Adrenal gland (tissue), 12 donors: ENCODE data around the gene TPGS1. TPM values are rescaled to one million over a fixed set of nuclear protein-coding genes. Genes with fewer than 3 reads are reported as not detected.
"Not testable (repeated sequence)": the region's sequence is repeated elsewhere in the genome, so short reads cannot be mapped to it uniquely, and the experiment has no call there.

Experiments
- DNase-seq, 7 donors: peaks; one replicate each; pipeline ENCODE4 v3.0.0-alpha.2; 2019 to 2020
- H3K27ac ChIP-seq, 5 donors: fragments of 200-600 bp; sonication (generic) in 4 of 5; 1 replicate in 3 of 5; 2 replicates in 2 of 5; pipeline versions ENCODE4 v1.5.1 to v1.8.0; 2016 to 2020; ENCODE audit warnings: mild to moderate bottlenecking in 1 of 5
- H3K27me3 ChIP-seq: fragments of 200-600 bp; 2 replicates; pipeline ENCODE4 v1.8.0; 2021
- H3K36me3 ChIP-seq, 2 donors: fragments of 200-600 bp; replicated peaks in 1 of 2; 1 replicate in 1 of 2; 2 replicates in 1 of 2; pipeline versions ENCODE4 v1.5.1 to v1.8.0; 2018 to 2022
- H3K4me1 ChIP-seq, 2 donors: fragments of 200-600 bp; replicated peaks in 1 of 2; 1 replicate in 1 of 2; 2 replicates in 1 of 2; pipeline versions ENCODE4 v1.5.1 to v1.8.0; 2018 to 2021
- H3K4me3 ChIP-seq, 4 donors: fragments of 200-600 bp; sonication (generic) in 3 of 4; one replicate each; pipeline ENCODE4 v1.5.1; 2016 to 2018
- H3K9me3 ChIP-seq, 3 donors: fragments of 200-600 bp; sonication (generic) in 1 of 3; replicated peaks in 1 of 3; 1 replicate in 2 of 3; 2 replicates in 1 of 3; pipeline versions ENCODE4 v1.5.1 to v1.8.0; 2016 to 2021
- POLR2A ChIP-seq, 2 donors: fragments of 450-650 bp; IDR thresholded peaks; one replicate each; pipeline ENCODE4 v1.6.1; 2017; ENCODE audit warnings: antibody characterized with exemption in 2 of 2, mild to moderate bottlenecking in 2 of 2, moderate library complexity in 1 of 2
- WGBS, 4 donors: extraction: QIAGEN DNeasy Blood & Tissue Kit in 2 of 4; methylation state at CpG; one replicate each; pipeline versions ENCODE4 v1.1.5 to v1.1.7; 2013 to 2017; 5-methylcytosine and 5-hydroxymethylcytosine counted together
- intact Hi-C, 2 donors: fragments of 100-400 bp; cut with DNase I; formaldehyde crosslinking; loops; one replicate each; pipeline versions ENCODE4 v1.14.1 to v1.15.0; 2022 to 2023
- polyA plus RNA-seq, 3 donors: library from polyadenylated mRNA; stranded (reverse); fragments of 200-250 nt in 2 of 3; fragments of 350-450 nt in 1 of 3; fragmentation: Illumina TruSeq in 1 of 3; extraction: RNeasy Lipid Tissue Mini Kit (QIAGEN cat#74804) in 1 of 3; gene quantifications; one replicate each; pipeline ENCODE4 v1.2.3, GENCODE V29; 2013 to 2014
- total RNA-seq, 9 donors: library from RNA; depleted of rRNA in 4 of 9; stranded (reverse); fragments of >200 nt in 4 of 9; fragments of 120-200 nt in 1 of 9; fragmentation: NEBNext Ultra II Directional in 1 of 9; extraction: Animal tissue kit (Norgen Biotek cat#: 25700) in 1 of 9; gene quantifications; one replicate each; pipeline versions ENCODE4 v1.1.0 to v1.2.4, GENCODE V29; 2013 to 2023
- TF ChIP-seq, protein P1 (sequence below), 6 experiments: fragments of 450-650 bp in 4 of 6; fragments of 200-600 bp in 2 of 6; sonication (generic) in 1 of 6; IDR thresholded peaks; 1 replicate in 5 of 6; 2 replicates in 1 of 6; pipeline versions ENCODE4 v1.5.1 to v1.8.0; 2016 to 2021; ENCODE audit warnings: antibody characterized with exemption in 6 of 6, mild to moderate bottlenecking in 2 of 6, moderate library complexity in 1 of 6
- donor health status: healthy with polysubstance abuse.
- donor health status: Bipolar disorder and iron deficiency.
- donor health status: DM: yes; HTN: yes; CAD: no.
- donor health status: DM: no; HTN: no; CAD: no.
- donor health status: DM: no; HTN: no; CAD: no.
- donor health status: DM: yes; HTN: yes; CAD: no.

The TPGS1 gene
- total and polyA plus RNA-seq, 12 donors = 0.07 to 123 (median 36.7) TPM

- peaks cover 0 to 6% of the 10 kb centered on the region in 2 donors for H3K4me1 ChIP-seq
- H3K36me3 ChIP-seq = no peaks in the 10 kb centered on the region
- no peaks in the 10 kb centered on the region for H3K9me3 ChIP-seq
- H3K27ac ChIP-seq = peak overlapping the region in 2 of 5 donors; percentile 30 to 52
- no peak for TF ChIP-seq POLR2A (IDR thresholded peaks at IDR 0.05)
- TF ChIP-seq, protein P1, sequence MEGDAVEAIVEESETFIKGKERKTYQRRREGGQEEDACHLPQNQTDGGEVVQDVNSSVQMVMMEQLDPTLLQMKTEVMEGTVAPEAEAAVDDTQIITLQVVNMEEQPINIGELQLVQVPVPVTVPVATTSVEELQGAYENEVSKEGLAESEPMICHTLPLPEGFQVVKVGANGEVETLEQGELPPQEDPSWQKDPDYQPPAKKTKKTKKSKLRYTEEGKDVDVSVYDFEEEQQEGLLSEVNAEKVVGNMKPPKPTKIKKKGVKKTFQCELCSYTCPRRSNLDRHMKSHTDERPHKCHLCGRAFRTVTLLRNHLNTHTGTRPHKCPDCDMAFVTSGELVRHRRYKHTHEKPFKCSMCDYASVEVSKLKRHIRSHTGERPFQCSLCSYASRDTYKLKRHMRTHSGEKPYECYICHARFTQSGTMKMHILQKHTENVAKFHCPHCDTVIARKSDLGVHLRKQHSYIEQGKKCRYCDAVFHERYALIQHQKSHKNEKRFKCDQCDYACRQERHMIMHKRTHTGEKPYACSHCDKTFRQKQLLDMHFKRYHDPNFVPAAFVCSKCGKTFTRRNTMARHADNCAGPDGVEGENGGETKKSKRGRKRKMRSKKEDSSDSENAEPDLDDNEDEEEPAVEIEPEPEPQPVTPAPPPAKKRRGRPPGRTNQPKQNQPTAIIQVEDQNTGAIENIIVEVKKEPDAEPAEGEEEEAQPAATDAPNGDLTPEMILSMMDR (IDR thresholded peaks at IDR 0.05) = peak; percentile 32 to 78 (median 66)
- H3K4me3 ChIP-seq = peak overlapping the region in 1 of 4 donors; percentile 21
- peak; percentile 78 to 93 (median 85) for DNase-seq
- intact Hi-C loops = no loop called here
- no peaks in the 10 kb centered on the region for H3K27me3 ChIP-seq
- WGBS, 4 donors = 23 to 30% (median 28%) methylated on average over 26 to 36 of the region's 36 CpGs
Observed at GRCh38 chr19:480016-480855, 27.1 kb upstream of the TPGS1 start.

DNA sequence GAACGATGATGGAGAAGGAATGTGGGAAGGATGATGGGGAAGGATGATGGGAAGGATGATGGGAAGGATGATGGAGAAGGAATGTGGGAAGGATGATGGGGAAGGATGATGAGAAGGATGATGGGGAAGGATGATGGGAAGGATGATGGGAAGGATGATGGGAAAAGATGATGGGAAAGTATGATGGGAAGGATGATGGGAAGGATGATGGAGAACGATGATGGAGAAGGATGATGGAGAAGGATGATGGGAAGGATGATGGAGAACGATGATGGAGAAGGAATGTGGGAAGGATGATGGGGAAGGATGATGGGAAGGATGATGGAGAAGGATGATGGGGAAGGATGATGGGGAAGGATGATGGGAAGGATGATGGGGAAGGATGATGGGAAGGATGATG lies 26.2 kb upstream of the TPGS1 start:
- H3K4me3 ChIP-seq, H3K27me3 ChIP-seq, intact Hi-C loops, DNase-seq, H3K27ac ChIP-seq, H3K4me1 ChIP-seq, H3K9me3 ChIP-seq, H3K36me3 ChIP-seq: not testable (repeated sequence)
- 88 to 99% (median 97%) methylated on average over 3 of the region's 3 CpGs for WGBS, 4 donors

GRCh38 chr19:482186-483041 lies 24.9 kb upstream of the TPGS1 start:
- no peak for TF ChIP-seq POLR2A (IDR thresholded peaks at IDR 0.05)
- TF ChIP-seq, protein P1 (IDR thresholded peaks at IDR 0.05) = peak in 1 of 6 experiments; percentile 16
- no peaks in the 10 kb centered on the region for H3K36me3 ChIP-seq
- H3K4me1 ChIP-seq = peaks cover 4 to 6% of the 10 kb centered on the region in 2 donors
- H3K9me3 ChIP-seq = no peaks in the 10 kb centered on the region
- intact Hi-C loops = no loop called here
- whole genome bisulfite sequencing, 4 donors = 44 to 63% (median 48%) methylated on average over 13 to 20 of the region's 20 CpGs
- H3K27me3 ChIP-seq = no peaks in the 10 kb centered on the region
- H3K4me3 ChIP-seq = no peak overlapping the region
- H3K27ac ChIP-seq = peak overlapping the region in 1 of 5 donors; percentile 47
- DNase-seq = peak in 5 of 7 donors; percentile 33 to 59 (median 50)

GRCh38 chr19:483332-484072 lies 23.8 kb upstream of the TPGS1 start:
- TF ChIP-seq, protein P1 (IDR thresholded peaks at IDR 0.05) = no peak
- TF ChIP-seq POLR2A (IDR thresholded peaks at IDR 0.05) = no peak
- DNase-seq = no peak
- Histone ChIP-seq H3K9me3 (no peaks in the 10 kb centered on the region), H3K27ac (peak overlapping the region in 1 of 5 donors; percentile 47), H3K4me3 (no peak overlapping the region), H3K4me1 (peaks cover 4 to 6% of the 10 kb centered on the region in 2 donors), H3K27me3 (no peaks in the 10 kb centered on the region), H3K36me3 (no peaks in the 10 kb centered on the region)
- intact Hi-C loops = no loop called here
- 56 to 73% (median 64%) methylated on average over 10 to 21 of the region's 21 CpGs for WGBS, 4 donors
